ENCODE data around the gene C4orf50. TPM values are rescaled to one million over a fixed set of nuclear protein-coding genes. Genes with fewer than 3 reads are reported as not detected.

Gene C4orf50
- total and polyA plus RNA-seq, 2 of the 4 experiments (the other 2 are of a cell fraction): not detected

DNA sequence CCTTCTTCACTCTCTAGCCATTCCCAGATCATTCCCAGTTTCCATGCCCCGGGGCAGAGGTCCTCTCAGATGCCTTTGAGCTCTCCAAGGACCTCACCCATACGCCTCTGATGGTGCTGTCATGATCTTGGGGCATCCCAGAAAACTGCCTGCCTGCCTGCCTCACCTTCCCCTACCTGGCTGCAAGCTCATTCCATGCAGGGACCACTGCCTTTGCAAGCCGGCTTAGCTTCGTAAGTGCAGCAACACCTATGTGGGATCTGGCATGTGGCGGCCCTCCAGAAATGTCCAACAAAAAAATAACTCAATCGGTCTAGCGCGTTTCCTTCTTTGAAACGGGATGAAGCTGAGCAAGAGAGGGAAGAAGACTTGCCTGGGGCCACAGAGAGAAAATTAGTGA lies 53.0 kb downstream of the C4orf50 start:
- POLR2A ChIA-PET (ENCODE audit: unreplicated experiment): no interaction called here
- Histone ChIP-seq H3K23ac (ENCODE audit: low read depth, low read length) (no peak overlapping the region), H3K79me1 (ENCODE audit: low read depth in 1 of 2, low read length in 2 of 2) (no peaks in the 10 kb centered on the region), H3K27ac (ENCODE audit: insufficient read depth, low read length) (no peak overlapping the region), H3K4me1 (ENCODE audit: control insufficient read depth, insufficient read depth, low read length) (no peaks in the 10 kb centered on the region), H3K4me2 (ENCODE audit: low read depth, low read length) (no peak overlapping the region), H2AK9ac (replicated peaks; ENCODE audit: low read depth, low read length, poor library complexity) (no peak overlapping the region), H2BK20ac (ENCODE audit: low read depth, low read length) (no peak overlapping the region), H3K4me3 (ENCODE audit: insufficient read depth, low read depth, low read length) (no peak overlapping the region), H3K18ac (ENCODE audit: low read depth, low read length) (no peak overlapping the region), H3K14ac (replicated peaks; ENCODE audit: low read depth, low read length) (no peak overlapping the region), H2BK15ac (ENCODE audit: low read depth, low read length) (no peak overlapping the region), H4K5ac (ENCODE audit: low read depth, low read length) (no peak overlapping the region), H3K4ac (ENCODE audit: low read depth, low read length) (no peak overlapping the region), H3K56ac (ENCODE audit: extremely low read depth, insufficient read depth, low read length) (no peak overlapping the region), H3K9me3 (ENCODE audit: control insufficient read depth, insufficient read depth, low read length) (no peaks in the 10 kb centered on the region), H2AFZ (replicated peaks; ENCODE audit: low read length, poor library complexity) (no peak overlapping the region), H3K27me3 (ENCODE audit: control insufficient read depth, insufficient read depth, low read length) (peaks cover 7% of the 10 kb centered on the region), H4K20me1 (ENCODE audit: insufficient read depth, low read length) (no peaks in the 10 kb centered on the region), H4K91ac (ENCODE audit: insufficient read depth, low read depth, low read length) (no peak overlapping the region), H3K9me1 (ENCODE audit: insufficient read depth, low read length) (no peaks in the 10 kb centered on the region), H2AK5ac (ENCODE audit: low read depth, low read length) (no peak overlapping the region), H2BK5ac (ENCODE audit: low read depth, low read length, poor library complexity, severe bottlenecking) (no peak overlapping the region), H3K36me3 (ENCODE audit: control insufficient read depth, insufficient read depth, low read length) (no peaks in the 10 kb centered on the region), H4K8ac (ENCODE audit: low read depth in 2 of 2, low read length in 2 of 2) (no peak overlapping the region), H3K9ac (ENCODE audit: low read depth, low read length) (no peak overlapping the region), H2BK120ac (ENCODE audit: low read depth, low read length) (no peak overlapping the region)
- no TSS peak for BruUV-seq (replicated peaks)
- intact Hi-C loops (cut with micrococcal nuclease) (no loop called here), in situ Hi-C loops (cut with MboI; ENCODE audit: low sequenced_read_pairs) (no loop called here), dilution Hi-C loops (cut with HindIII; ENCODE audit: low sequenced_read_pairs, unreplicated experiment) (no loop called here)
- ATAC-seq (ENCODE audit: low read depth) (no peak), DNase-seq (no peak)
- 80% methylated on average over 5 of the region's 9 CpGs; no CpG with 5 or more reads in 1 of the 2 experiments for WGBS, 2 experiments (ENCODE audit: extremely low coverage in 2 of 2, insufficient read length in 1 of 2)
- CTCF ChIA-PET: no interaction called here
- TF ChIP-seq CHD1 (IDR thresholded peaks at IDR 0.05; ENCODE audit: low read depth, low read length) (no peak), NFE2L2 (IDR thresholded peaks at IDR 0.05; ENCODE audit: low read depth, low read length) (no peak), RFX5 (IDR thresholded peaks at IDR 0.05; ENCODE audit: low read depth, low read length) (no peak), SMC3 (IDR thresholded peaks at IDR 0.05; ENCODE audit: low read depth, low read length) (no peak), RCOR1 (IDR thresholded peaks at IDR 0.05; ENCODE audit: insufficient replicate concordance, low read length) (no peak), MAZ (IDR thresholded peaks at IDR 0.05; ENCODE audit: borderline replicate concordance, low read depth, low read length) (no peak), FOS (IDR thresholded peaks at IDR 0.05; ENCODE audit: low read depth, low read length) (no peak), BHLHE40 (IDR thresholded peaks at IDR 0.05; ENCODE audit: low read depth, low read length) (no peak), POLR2A (IDR thresholded peaks at IDR 0.05; ENCODE audit: low read depth, low read length) (no peak), RAD21 (IDR thresholded peaks at IDR 0.05; ENCODE audit: low read length) (no peak), CEBPB (IDR thresholded peaks at IDR 0.05; ENCODE audit: low read depth, low read length) (no peak), MAFK (IDR thresholded peaks at IDR 0.05; ENCODE audit: low read depth, low read length) (no peak), MXI1 (IDR thresholded peaks at IDR 0.05; ENCODE audit: borderline replicate concordance, low read depth, low read length) (no peak)
- TF ChIP-seq, protein P1, sequence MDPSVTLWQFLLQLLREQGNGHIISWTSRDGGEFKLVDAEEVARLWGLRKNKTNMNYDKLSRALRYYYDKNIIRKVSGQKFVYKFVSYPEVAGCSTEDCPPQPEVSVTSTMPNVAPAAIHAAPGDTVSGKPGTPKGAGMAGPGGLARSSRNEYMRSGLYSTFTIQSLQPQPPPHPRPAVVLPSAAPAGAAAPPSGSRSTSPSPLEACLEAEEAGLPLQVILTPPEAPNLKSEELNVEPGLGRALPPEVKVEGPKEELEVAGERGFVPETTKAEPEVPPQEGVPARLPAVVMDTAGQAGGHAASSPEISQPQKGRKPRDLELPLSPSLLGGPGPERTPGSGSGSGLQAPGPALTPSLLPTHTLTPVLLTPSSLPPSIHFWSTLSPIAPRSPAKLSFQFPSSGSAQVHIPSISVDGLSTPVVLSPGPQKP (IDR thresholded peaks at IDR 0.05; ENCODE audit: borderline replicate concordance, low read depth, low read length): no peak
- TF ChIP-seq, protein P2, sequence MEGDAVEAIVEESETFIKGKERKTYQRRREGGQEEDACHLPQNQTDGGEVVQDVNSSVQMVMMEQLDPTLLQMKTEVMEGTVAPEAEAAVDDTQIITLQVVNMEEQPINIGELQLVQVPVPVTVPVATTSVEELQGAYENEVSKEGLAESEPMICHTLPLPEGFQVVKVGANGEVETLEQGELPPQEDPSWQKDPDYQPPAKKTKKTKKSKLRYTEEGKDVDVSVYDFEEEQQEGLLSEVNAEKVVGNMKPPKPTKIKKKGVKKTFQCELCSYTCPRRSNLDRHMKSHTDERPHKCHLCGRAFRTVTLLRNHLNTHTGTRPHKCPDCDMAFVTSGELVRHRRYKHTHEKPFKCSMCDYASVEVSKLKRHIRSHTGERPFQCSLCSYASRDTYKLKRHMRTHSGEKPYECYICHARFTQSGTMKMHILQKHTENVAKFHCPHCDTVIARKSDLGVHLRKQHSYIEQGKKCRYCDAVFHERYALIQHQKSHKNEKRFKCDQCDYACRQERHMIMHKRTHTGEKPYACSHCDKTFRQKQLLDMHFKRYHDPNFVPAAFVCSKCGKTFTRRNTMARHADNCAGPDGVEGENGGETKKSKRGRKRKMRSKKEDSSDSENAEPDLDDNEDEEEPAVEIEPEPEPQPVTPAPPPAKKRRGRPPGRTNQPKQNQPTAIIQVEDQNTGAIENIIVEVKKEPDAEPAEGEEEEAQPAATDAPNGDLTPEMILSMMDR (conservative IDR thresholded peaks at IDR 0.05; ENCODE audit: low read depth, low read length): no peak
- TF ChIP-seq, protein P3, sequence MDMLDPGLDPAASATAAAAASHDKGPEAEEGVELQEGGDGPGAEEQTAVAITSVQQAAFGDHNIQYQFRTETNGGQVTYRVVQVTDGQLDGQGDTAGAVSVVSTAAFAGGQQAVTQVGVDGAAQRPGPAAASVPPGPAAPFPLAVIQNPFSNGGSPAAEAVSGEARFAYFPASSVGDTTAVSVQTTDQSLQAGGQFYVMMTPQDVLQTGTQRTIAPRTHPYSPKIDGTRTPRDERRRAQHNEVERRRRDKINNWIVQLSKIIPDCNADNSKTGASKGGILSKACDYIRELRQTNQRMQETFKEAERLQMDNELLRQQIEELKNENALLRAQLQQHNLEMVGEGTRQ (IDR thresholded peaks at IDR 0.05; ENCODE audit: low read depth, low read length): no peak

Measured in IMR-90 (cell line).